ENCODE results near the gene CFAP69. TPM values are rescaled to one million over a fixed set of nuclear protein-coding genes. Genes with fewer than 3 reads are reported as not detected.

CFAP69 gene
- total RNA-seq, 3 donors from 2014 or later (not counting 1 experiment from before 2014, with no cell fraction given), result 0.13 TPM; not detected in 2

GRCh38 chr7:90345016-90345415 is 100.0 kb downstream of the CFAP69 start:
- no peak for DNase-seq
- no peak for ATAC-seq
- Mint-ChIP-seq H3K27me3 (ENCODE audit: low read depth in 2 of 2) (peaks cover 0 to 5% of the 10 kb centered on the region in 2 donors), H3K9me3 (no peaks in the 10 kb centered on the region), H3K27ac (peak overlapping the region; percentile 93 to 96), H3K36me3 (no peaks in the 10 kb centered on the region), H3K4me1 (peaks cover 29 to 46% of the 10 kb centered on the region in 2 donors), H3K4me3 (peak overlapping the region; percentile 94)
- TF ChIP-seq CTCF (IDR thresholded peaks at IDR 0.05), result no peak
- H3K4me1 ChIP-seq (ENCODE audit: control insufficient read depth, insufficient read depth, low read length), result peaks cover 11% of the 10 kb centered on the region
- H3K9me3 ChIP-seq (ENCODE audit: control insufficient read depth, insufficient read depth, low read length), result no peaks in the 10 kb centered on the region
- H3K36me3 ChIP-seq (ENCODE audit: control insufficient read depth, insufficient read depth, low read length), result no peaks in the 10 kb centered on the region
- H3K27ac ChIP-seq (ENCODE audit: low read length), result no peak overlapping the region
- intact Hi-C loops (cut with micrococcal nuclease), result loop anchor here (5.0 kb wide), 1 partner anchor 1787 kb away; the partner anchor contains the start of gene CYP51A1
- no peak overlapping the region for H3K4me3 ChIP-seq (ENCODE audit: low read length)
- no peaks in the 10 kb centered on the region for H3K27me3 ChIP-seq (ENCODE audit: control insufficient read depth, insufficient read depth, low read length)

GRCh38 chr7:90345595-90346335 is 100.8 kb downstream of the CFAP69 start:
- Histone ChIP-seq H3K4me3 (ENCODE audit: low read length) (peak overlapping the region; percentile 93), H3K36me3 (ENCODE audit: control insufficient read depth, insufficient read depth, low read length) (no peaks in the 10 kb centered on the region), H3K4me1 (ENCODE audit: control insufficient read depth, insufficient read depth, low read length) (peaks cover 11% of the 10 kb centered on the region), H3K27ac (ENCODE audit: low read length) (peak overlapping the region; percentile 95), H3K9me3 (ENCODE audit: control insufficient read depth, insufficient read depth, low read length) (no peaks in the 10 kb centered on the region), H3K27me3 (ENCODE audit: control insufficient read depth, insufficient read depth, low read length) (no peaks in the 10 kb centered on the region)
- DNase-seq (no peak), ATAC-seq (peak; percentile 11 to 28 (median 12))
- 21% methylated on average over 16 of the region's 18 CpGs for WGBS (ENCODE audit: insufficient coverage)
- Mint-ChIP-seq H3K9me3 (no peaks in the 10 kb centered on the region), H3K27ac (peak overlapping the region; percentile 93 to 96), H3K4me3 (peak overlapping the region; percentile 94), H3K36me3 (no peaks in the 10 kb centered on the region), H3K4me1 (peaks cover 32 to 50% of the 10 kb centered on the region in 2 donors), H3K27me3 (ENCODE audit: low read depth in 2 of 2) (no peaks in the 10 kb centered on the region)
- TF ChIP-seq CTCF (IDR thresholded peaks at IDR 0.05), result no peak
- intact Hi-C loops (cut with micrococcal nuclease), result loop anchor here (1.0 to 5.0 kb wide), 3 partner anchors 59 to 1787 kb away; partner anchors contain the start of genes CFAP69 and CYP51A1

GRCh38 chr7:90346336-90347125 is 101.6 kb downstream of the CFAP69 start, which contains the start of gene GTPBP10:
TSS of gene GTPBP10 (plus strand) at chr7:90346716. CDS start at chr7:90346742, 26 bp downstream.
- DNase-seq (peak; percentile 93 to 99), ATAC-seq (peak; percentile 96 to 99 (median 98))
- no peaks in the 10 kb centered on the region for H3K9me3 Mint-ChIP-seq
- intact Hi-C loops (cut with micrococcal nuclease), result loop anchor here (1.0 to 5.0 kb wide), 3 partner anchors 58 to 1786 kb away; partner anchors contain the start of genes CFAP69 and CYP51A1
- no peaks in the 10 kb centered on the region for H3K36me3 Mint-ChIP-seq
- H3K27me3 Mint-ChIP-seq (ENCODE audit: low read depth in 2 of 2), result no peaks in the 10 kb centered on the region
- H3K27ac ChIP-seq (ENCODE audit: low read length), result peak within 1 kb of the TSS; percentile 95
- H3K4me1 ChIP-seq (ENCODE audit: control insufficient read depth, insufficient read depth, low read length), result peaks cover 11% of the 10 kb centered on the region
- H3K27me3 ChIP-seq (ENCODE audit: control insufficient read depth, insufficient read depth, low read length), result no peaks in the 10 kb centered on the region
- H3K4me3 Mint-ChIP-seq, result peak within 1 kb of the TSS; percentile 94
- TF ChIP-seq CTCF (IDR thresholded peaks at IDR 0.05), result peak; percentile 73
- H3K4me1 Mint-ChIP-seq, result peaks cover 34 to 53% of the 10 kb centered on the region in 2 donors
- peak within 1 kb of the TSS; percentile 93 to 96 for H3K27ac Mint-ChIP-seq
- H3K9me3 ChIP-seq (ENCODE audit: control insufficient read depth, insufficient read depth, low read length), result no peaks in the 10 kb centered on the region
- H3K36me3 ChIP-seq (ENCODE audit: control insufficient read depth, insufficient read depth, low read length), result no peaks in the 10 kb centered on the region
- WGBS (ENCODE audit: insufficient coverage), result under 1% methylated on average over 37 of the region's 37 CpGs
- peak within 1 kb of the TSS; percentile 93 for H3K4me3 ChIP-seq (ENCODE audit: low read length)

All from natural killer cell (primary cell).